GM19035 (cell line): ENCODE data around the gene PNMA8A.
"Not testable (repeated sequence)": the region's sequence is repeated elsewhere in the genome, so short reads cannot be mapped to it uniquely, and the experiment has no call there.

Source experiments
- ATAC-seq: cut with Tn5 transposase; IDR thresholded peaks from one replicate; pipeline ENCODE4 v1.9.1; 2021; ENCODE audit not compliant: unreplicated experiment

The PNMA8A gene

GRCh38 chr19:46471116-46471733, at the start of gene PNMA8A:
Gene PNMA8A, minus strand, starts transcription at chr19:46471563. Its CDS starts 528 bp downstream, at chr19:46471035.
- no peak for ATAC-seq

- ATAC-seq, result no peak
Measured at GRCh38 chr19:46520616-46521015, 49.3 kb upstream of the PNMA8A start.

- no peak for ATAC-seq
Measured at GRCh38 chr19:46517471-46517870, 46.1 kb upstream of the PNMA8A start.

GRCh38 chr19:46515879-46516350, 44.6 kb upstream of the PNMA8A start:
- ATAC-seq, result no peak

GRCh38 chr19:46515290-46515609, 43.9 kb upstream of the PNMA8A start:
- ATAC-seq, result no peak

GRCh38 chr19:46514589-46515289, 43.4 kb upstream of the PNMA8A start:
- ATAC-seq, result no peak

GRCh38 chr19:46513461-46514236, 42.3 kb upstream of the PNMA8A start:
- ATAC-seq, result no peak

GRCh38 chr19:46511237-46511636, 39.9 kb upstream of the PNMA8A start:
- ATAC-seq, result no peak

GRCh38 chr19:46508206-46508605, 36.8 kb upstream of the PNMA8A start:
- ATAC-seq, result no peak

GRCh38 chr19:46503848-46504453, 32.6 kb upstream of the PNMA8A start:
- ATAC-seq, result no peak

GRCh38 chr19:46502891-46503290, 31.5 kb upstream of the PNMA8A start:
- ATAC-seq, result no peak

- no peak for ATAC-seq
Measured at GRCh38 chr19:46499692-46500091, 28.3 kb upstream of the PNMA8A start.

GRCh38 chr19:46497773-46498172, 26.4 kb upstream of the PNMA8A start:
- ATAC-seq, result no peak

GRCh38 chr19:46496886-46497285, 25.5 kb upstream of the PNMA8A start:
- ATAC-seq, result not testable (repeated sequence)

GRCh38 chr19:46496304-46496703, 24.9 kb upstream of the PNMA8A start:
- ATAC-seq, result no peak

- ATAC-seq, result no peak
Measured at GRCh38 chr19:46495786-46496099, 24.4 kb upstream of the PNMA8A start, which contains the start of gene PNMA8B. Gene PNMA8B, minus strand, starts transcription at chr19:46495867. Its CDS starts 402 bp downstream, at chr19:46495465.

GRCh38 chr19:46494941-46495785, 23.8 kb upstream of the PNMA8A start:
- ATAC-seq, result no peak

- no peak for ATAC-seq
Measured at GRCh38 chr19:46494146-46494940, 23.0 kb upstream of the PNMA8A start.

- no peak for ATAC-seq
Measured at GRCh38 chr19:46493236-46494145, 22.1 kb upstream of the PNMA8A start.
